GM18508 (cell line): ENCODE results near the gene SOX8.

Experiments used
- ATAC-seq: cut with Tn5 transposase; IDR thresholded peaks from one replicate; pipeline ENCODE4 v1.9.1; 2021; ENCODE audit warnings: moderate number of reproducible peaks; ENCODE audit not compliant: insufficient read depth, unreplicated experiment

The SOX8 gene

GRCh38 chr16:985646-986400 is 4.3 kb downstream of the SOX8 start:
- no peak for ATAC-seq

GRCh38 chr16:986411-986810 is 4.8 kb downstream of the SOX8 start:
- ATAC-seq: no peak

GRCh38 chr16:986925-987582 is 5.5 kb downstream of the SOX8 start:
- ATAC-seq: no peak

GRCh38 chr16:987906-988305 is 6.3 kb downstream of the SOX8 start:
- ATAC-seq: no peak

- no peak for ATAC-seq
Measured at GRCh38 chr16:988471-989353, 7.1 kb downstream of the SOX8 start.

- no peak for ATAC-seq
Measured at GRCh38 chr16:989354-989814, 7.8 kb downstream of the SOX8 start.

- ATAC-seq: no peak
Measured at GRCh38 chr16:990516-991291, 9.1 kb downstream of the SOX8 start.

GRCh38 chr16:991345-991744 is 9.8 kb downstream of the SOX8 start:
- ATAC-seq: no peak

GRCh38 chr16:991773-992172 is 10.2 kb downstream of the SOX8 start:
- no peak for ATAC-seq

- ATAC-seq: no peak
Measured at GRCh38 chr16:993731-994130, 12.2 kb downstream of the SOX8 start.

- no peak for ATAC-seq
Measured at GRCh38 chr16:995087-995486, 13.5 kb downstream of the SOX8 start.

GRCh38 chr16:995783-996182 is 14.2 kb downstream of the SOX8 start:
- ATAC-seq: no peak

GRCh38 chr16:996681-997080 is 15.1 kb downstream of the SOX8 start:
- ATAC-seq: no peak

GRCh38 chr16:997440-998051 is 16.0 kb downstream of the SOX8 start:
- ATAC-seq: no peak

GRCh38 chr16:998211-998610 is 16.6 kb downstream of the SOX8 start:
- no peak for ATAC-seq

GRCh38 chr16:998615-999014 is 17.0 kb downstream of the SOX8 start:
- no peak for ATAC-seq

GRCh38 chr16:999677-1000076 is 18.1 kb downstream of the SOX8 start:
- ATAC-seq: no peak

- no peak for ATAC-seq
Measured at GRCh38 chr16:1000608-1001007, 19.0 kb downstream of the SOX8 start.

- no peak for ATAC-seq
Measured at GRCh38 chr16:1001096-1001495, 19.5 kb downstream of the SOX8 start.
